IMR-90 (cell line): ENCODE data around the gene ADAM33. TPM values are rescaled to one million over a fixed set of nuclear protein-coding genes. Genes with fewer than 3 reads are reported as not detected.

Experiments used
- ATAC-seq: fragments of 200-7000 bp; cut with Tn5 transposase; 2 replicates; pipeline ENCODE4 v1.9.1; 2020; ENCODE audit warnings: low read depth, mild to moderate bottlenecking, moderate library complexity
- BruUV-seq: library from RNA; stranded (reverse); fragments of 400-500 nt; replicated peaks from 2 replicates; lab custom pipeline; 2021; lab: Mats Ljungman, UMichigan
- CTCF ChIA-PET: fragments of 300-600 bp; formaldehyde crosslinking; extraction: SDS; loops from one replicate; lab custom pipeline; 2021; ENCODE audit warnings: antibody characterized with exemption; lab: Yijun Ruan, JAX
- POLR2A ChIA-PET: fragments of 300-600 bp; sonication (Branson Sonifier 250); formaldehyde crosslinking; loops from one replicate; lab custom pipeline; 2022; ENCODE audit warnings: antibody characterized with exemption; ENCODE audit not compliant: unreplicated experiment; lab: Charles Lee
- DNase-seq: peaks from one replicate; pipeline ENCODE4 v3.0.0; 2013
- H2AFZ ChIP-seq: replicated peaks from 2 replicates; pipeline ENCODE3; 2013; ENCODE audit warnings: low read length, mild to moderate bottlenecking; ENCODE audit not compliant: poor library complexity
- H2AK5ac ChIP-seq: 2 replicates; pipeline ENCODE4 v1.6.1; 2013; ENCODE audit warnings: low read depth, low read length, inconsistent platforms
- H2AK9ac ChIP-seq: replicated peaks from 2 replicates; pipeline ENCODE3; 2013; ENCODE audit warnings: mild to moderate bottlenecking, low read depth, low read length, moderate library complexity; ENCODE audit not compliant: poor library complexity
- H2BK120ac ChIP-seq: 2 replicates; pipeline ENCODE4 v1.6.1; 2013; ENCODE audit warnings: low read depth, low read length, inconsistent platforms
- H2BK15ac ChIP-seq: 3 replicates; pipeline ENCODE4 v1.6.1; 2013; ENCODE audit warnings: low read depth, low read length, inconsistent platforms
- H2BK20ac ChIP-seq: 2 replicates; pipeline ENCODE4 v1.6.1; 2013; ENCODE audit warnings: low read depth, mild to moderate bottlenecking, inconsistent platforms, low read length, moderate library complexity
- H2BK5ac ChIP-seq: 2 replicates; pipeline ENCODE4 v1.6.1; 2013; ENCODE audit warnings: mild to moderate bottlenecking, low read depth, low read length, inconsistent platforms; ENCODE audit not compliant: poor library complexity, severe bottlenecking
- H3K14ac ChIP-seq: replicated peaks from 2 replicates; pipeline ENCODE4 v1.6.1; 2013; ENCODE audit warnings: low read depth, low read length, inconsistent platforms
- H3K18ac ChIP-seq: 2 replicates; pipeline ENCODE4 v1.6.1; 2013; ENCODE audit warnings: low read depth, low read length, control low read depth
- H3K23ac ChIP-seq: 2 replicates; pipeline ENCODE4 v1.6.1; 2013; ENCODE audit warnings: low read depth, low read length, inconsistent platforms
- H3K27ac ChIP-seq: 2 replicates; pipeline ENCODE4 v1.5.1; 2013; ENCODE audit warnings: mild to moderate bottlenecking, control low read depth, low read length; ENCODE audit not compliant: insufficient read depth
- H3K27me3 ChIP-seq: 2 replicates; pipeline ENCODE4 v1.6.1; 2013; ENCODE audit warnings: low read length; ENCODE audit not compliant: control insufficient read depth, insufficient read depth
- H3K36me3 ChIP-seq: 2 replicates; pipeline ENCODE4 v1.6.1; 2013; ENCODE audit warnings: low read length, mixed read lengths; ENCODE audit not compliant: control insufficient read depth, insufficient read depth
- H3K4ac ChIP-seq: 2 replicates; pipeline ENCODE4 v1.6.1; 2013; ENCODE audit warnings: low read depth, low read length, inconsistent platforms
- H3K4me1 ChIP-seq: 2 replicates; pipeline ENCODE4 v1.6.1; 2013; ENCODE audit warnings: low read length, mixed read lengths; ENCODE audit not compliant: control insufficient read depth, insufficient read depth
- H3K4me2 ChIP-seq: 2 replicates; pipeline ENCODE4 v1.6.1; 2013; ENCODE audit warnings: low read depth, mild to moderate bottlenecking, control low read depth, low read length, moderate library complexity
- H3K4me3 ChIP-seq: 2 replicates; pipeline ENCODE4 v1.5.1; 2013; ENCODE audit warnings: low read depth, mild to moderate bottlenecking, control low read depth, low read length, moderate library complexity; ENCODE audit not compliant: insufficient read depth
- H3K56ac ChIP-seq: 2 replicates; pipeline ENCODE4 v1.6.1; 2013; ENCODE audit warnings: low read length, inconsistent platforms; ENCODE audit not compliant: insufficient read depth; ENCODE audit errors: extremely low read depth
- H3K79me1 ChIP-seq, 2 experiments: 2 replicates each; pipeline ENCODE4 v1.6.1; 2013; ENCODE audit warnings: low read length in 2 of 2, inconsistent platforms in 1 of 2, low read depth in 1 of 2
- H3K9ac ChIP-seq: 2 replicates; pipeline ENCODE4 v1.6.1; 2013; ENCODE audit warnings: low read depth, low read length, control low read depth
- H3K9me1 ChIP-seq: 2 replicates; pipeline ENCODE4 v1.6.1; 2013; ENCODE audit warnings: low read length, inconsistent platforms; ENCODE audit not compliant: insufficient read depth
- H3K9me3 ChIP-seq: 2 replicates; pipeline ENCODE4 v1.6.1; 2013; ENCODE audit warnings: low read length; ENCODE audit not compliant: control insufficient read depth, insufficient read depth
- H4K20me1 ChIP-seq: 2 replicates; pipeline ENCODE4 v1.6.1; 2013; ENCODE audit warnings: low read length, inconsistent platforms; ENCODE audit not compliant: insufficient read depth
- H4K5ac ChIP-seq: 2 replicates; pipeline ENCODE4 v1.6.1; 2013; ENCODE audit warnings: mild to moderate bottlenecking, low read depth, low read length, control low read depth
- H4K8ac ChIP-seq, 2 experiments: 2 replicates each; pipeline ENCODE4 v1.6.1; 2013; ENCODE audit warnings: low read depth in 2 of 2, low read length in 2 of 2, control low read depth in 1 of 2, inconsistent platforms in 1 of 2
- H4K91ac ChIP-seq: 2 replicates; pipeline ENCODE4 v1.6.1; 2013; ENCODE audit warnings: low read depth, low read length, inconsistent platforms; ENCODE audit not compliant: insufficient read depth
- BHLHE40 ChIP-seq: fragments of 150-350 bp; IDR thresholded peaks from 2 replicates; pipeline ENCODE4 v1.6.1; 2016; ENCODE audit warnings: mild to moderate bottlenecking, low read depth, low read length
- CEBPB ChIP-seq: IDR thresholded peaks from 2 replicates; pipeline ENCODE4 v1.6.1; 2012; ENCODE audit warnings: low read depth, low read length, improper control_type of control experiment
- CHD1 ChIP-seq: IDR thresholded peaks from 2 replicates; pipeline ENCODE4 v1.6.1; 2012; ENCODE audit warnings: low read depth, low read length, improper control_type of control experiment
- FOS ChIP-seq: fragments of 150-350 bp; IDR thresholded peaks from 2 replicates; pipeline ENCODE4 v1.6.1; 2016; ENCODE audit warnings: low read depth, low read length
- MAFK ChIP-seq: IDR thresholded peaks from 2 replicates; pipeline ENCODE4 v1.6.1; 2012; ENCODE audit warnings: low read depth, low read length, improper control_type of control experiment
- MAZ ChIP-seq: IDR thresholded peaks from 2 replicates; pipeline ENCODE4 v1.6.1; 2012; ENCODE audit warnings: low read depth, mild to moderate bottlenecking, low read length, improper control_type of control experiment, moderate library complexity, borderline replicate concordance
- MXI1 ChIP-seq: IDR thresholded peaks from 2 replicates; pipeline ENCODE4 v1.6.1; 2012; ENCODE audit warnings: low read depth, mild to moderate bottlenecking, low read length, moderate library complexity, borderline replicate concordance
- NFE2L2 ChIP-seq: fragments of 150-350 bp; IDR thresholded peaks from 2 replicates; pipeline ENCODE4 v1.6.1; 2016; ENCODE audit warnings: low read depth, mild to moderate bottlenecking, low read length
- POLR2A ChIP-seq: IDR thresholded peaks from 2 replicates; pipeline ENCODE4 v1.6.1; 2012; ENCODE audit warnings: mild to moderate bottlenecking, low read depth, low read length
- RAD21 ChIP-seq: IDR thresholded peaks from 2 replicates; pipeline ENCODE4 v1.6.1; 2012; ENCODE audit warnings: low read length, improper control_type of control experiment
- RCOR1 ChIP-seq: IDR thresholded peaks from 2 replicates; pipeline ENCODE4 v1.6.1; 2012; ENCODE audit warnings: mild to moderate bottlenecking, low read length, improper control_type of control experiment; ENCODE audit not compliant: insufficient replicate concordance
- RFX5 ChIP-seq: IDR thresholded peaks from 2 replicates; pipeline ENCODE4 v1.8.0; 2012; ENCODE audit warnings: low read depth, mild to moderate bottlenecking, low read length, moderate library complexity
- SMC3 ChIP-seq: fragments of 150-350 bp; IDR thresholded peaks from 2 replicates; pipeline ENCODE4 v1.6.1; 2016; ENCODE audit warnings: low read depth, mild to moderate bottlenecking, antibody characterized with exemption, low read length, moderate library complexity
- WGBS, 2 experiments: methylation state at CpG; one replicate each; pipeline versions ENCODE4 v1.1.5 to v1.1.7; 2013; ENCODE audit warnings: missing lambda C conversion rate in 2 of 2; ENCODE audit not compliant: insufficient read length in 1 of 2; ENCODE audit errors: extremely low coverage in 2 of 2; 5-methylcytosine and 5-hydroxymethylcytosine counted together
- dilution Hi-C: fragments of 300-500 bp; cut with HindIII; formaldehyde crosslinking; loops from one replicate; pipeline ENCODE4 v1.14.3; 2018; ENCODE audit warnings: low sequenced_read_pairs; ENCODE audit not compliant: unreplicated experiment
- in situ Hi-C: fragments of 300-500 bp; cut with MboI; formaldehyde crosslinking; loops from 3 replicates; pipeline ENCODE4 v1.14.3; 2019; ENCODE audit warnings: low sequenced_read_pairs, inconsistent platforms, mixed read lengths
- intact Hi-C: fragments of 100-400 bp; cut with micrococcal nuclease; formaldehyde crosslinking; loops from 2 replicates; pipeline ENCODE4 v1.10.0; 2022
- polyA plus RNA-seq, 3 experiments: library from polyadenylated mRNA; depleted of rRNA; stranded (reverse); fragments of >200 nt; gene quantifications; 2 replicates each; pipeline ENCODE4 v1.2.3, GENCODE V29; 2012; ENCODE audit warnings: low replicate concordance in 1 of 3
- total RNA-seq: library from RNA; depleted of rRNA; stranded (reverse); fragments of >200 nt; gene quantifications from 2 replicates; pipeline ENCODE4 v1.2.3, GENCODE V29; 2012
- TF ChIP-seq, protein P1 (sequence below): fragments of 150-350 bp; IDR thresholded peaks from 2 replicates; pipeline ENCODE4 v1.6.1; 2016; ENCODE audit warnings: low read depth, mild to moderate bottlenecking, low read length, moderate library complexity, borderline replicate concordance
- TF ChIP-seq, protein P2 (sequence below): conservative IDR thresholded peaks from 2 replicates; pipeline ENCODE4 v1.5.1; 2012; ENCODE audit warnings: mild to moderate bottlenecking, low read depth, low read length, improper control_type of control experiment

The ADAM33 gene
- total and polyA plus RNA-seq, 2 of the 4 experiments (the other 2 are of a cell fraction): 0.18 to 1.7 TPM

GRCh38 chr20:3631534-3631933 lies 50.3 kb downstream of the ADAM33 start:
- no CpG with 5 or more reads among the region's 5 CpGs for WGBS, 2 experiments
- H3K4ac ChIP-seq: no peak overlapping the region
- H3K36me3 ChIP-seq: peaks cover 8% of the 10 kb centered on the region
- H3K79me1 ChIP-seq: no peaks in the 10 kb centered on the region
- no peak overlapping the region for H2BK5ac ChIP-seq
- H3K27ac ChIP-seq: no peak overlapping the region
- TF ChIP-seq SMC3 (no peak), RCOR1 (no peak), RAD21 (no peak), RFX5 (no peak), CEBPB (no peak), BHLHE40 (no peak), FOS (no peak), POLR2A (no peak), NFE2L2 (no peak), MAFK (no peak), MXI1 (no peak), MAZ (no peak), CHD1 (no peak)
- TF ChIP-seq, protein P1, sequence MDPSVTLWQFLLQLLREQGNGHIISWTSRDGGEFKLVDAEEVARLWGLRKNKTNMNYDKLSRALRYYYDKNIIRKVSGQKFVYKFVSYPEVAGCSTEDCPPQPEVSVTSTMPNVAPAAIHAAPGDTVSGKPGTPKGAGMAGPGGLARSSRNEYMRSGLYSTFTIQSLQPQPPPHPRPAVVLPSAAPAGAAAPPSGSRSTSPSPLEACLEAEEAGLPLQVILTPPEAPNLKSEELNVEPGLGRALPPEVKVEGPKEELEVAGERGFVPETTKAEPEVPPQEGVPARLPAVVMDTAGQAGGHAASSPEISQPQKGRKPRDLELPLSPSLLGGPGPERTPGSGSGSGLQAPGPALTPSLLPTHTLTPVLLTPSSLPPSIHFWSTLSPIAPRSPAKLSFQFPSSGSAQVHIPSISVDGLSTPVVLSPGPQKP: no peak
- TF ChIP-seq, protein P2, sequence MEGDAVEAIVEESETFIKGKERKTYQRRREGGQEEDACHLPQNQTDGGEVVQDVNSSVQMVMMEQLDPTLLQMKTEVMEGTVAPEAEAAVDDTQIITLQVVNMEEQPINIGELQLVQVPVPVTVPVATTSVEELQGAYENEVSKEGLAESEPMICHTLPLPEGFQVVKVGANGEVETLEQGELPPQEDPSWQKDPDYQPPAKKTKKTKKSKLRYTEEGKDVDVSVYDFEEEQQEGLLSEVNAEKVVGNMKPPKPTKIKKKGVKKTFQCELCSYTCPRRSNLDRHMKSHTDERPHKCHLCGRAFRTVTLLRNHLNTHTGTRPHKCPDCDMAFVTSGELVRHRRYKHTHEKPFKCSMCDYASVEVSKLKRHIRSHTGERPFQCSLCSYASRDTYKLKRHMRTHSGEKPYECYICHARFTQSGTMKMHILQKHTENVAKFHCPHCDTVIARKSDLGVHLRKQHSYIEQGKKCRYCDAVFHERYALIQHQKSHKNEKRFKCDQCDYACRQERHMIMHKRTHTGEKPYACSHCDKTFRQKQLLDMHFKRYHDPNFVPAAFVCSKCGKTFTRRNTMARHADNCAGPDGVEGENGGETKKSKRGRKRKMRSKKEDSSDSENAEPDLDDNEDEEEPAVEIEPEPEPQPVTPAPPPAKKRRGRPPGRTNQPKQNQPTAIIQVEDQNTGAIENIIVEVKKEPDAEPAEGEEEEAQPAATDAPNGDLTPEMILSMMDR: no peak
- no peaks in the 10 kb centered on the region for H3K4me1 ChIP-seq
- peaks cover 2% of the 10 kb centered on the region for H3K9me1 ChIP-seq
- H3K23ac ChIP-seq: no peak overlapping the region
- H3K18ac ChIP-seq: no peak overlapping the region
- CTCF ChIA-PET: no interaction called here
- POLR2A ChIA-PET: no interaction called here
- no peak overlapping the region for H2AK9ac ChIP-seq
- no peak overlapping the region for H2AK5ac ChIP-seq
- no peak overlapping the region for H3K4me3 ChIP-seq
- no peak overlapping the region for H2BK15ac ChIP-seq
- H4K20me1 ChIP-seq: no peaks in the 10 kb centered on the region
- no peak overlapping the region for H3K56ac ChIP-seq
- H3K14ac ChIP-seq: no peak overlapping the region
- dilution Hi-C loops: no loop called here
- no TSS peak for BruUV-seq
- H3K9ac ChIP-seq: no peak overlapping the region
- no peak overlapping the region for H2BK120ac ChIP-seq
- DNase-seq (no peak), ATAC-seq (no peak)
- no peak overlapping the region for H4K91ac ChIP-seq
- intact Hi-C loops: no loop called here
- no peaks in the 10 kb centered on the region for H3K27me3 ChIP-seq
- in situ Hi-C loops: no loop called here
- H2AFZ ChIP-seq: no peak overlapping the region
- H3K9me3 ChIP-seq: no peaks in the 10 kb centered on the region
- H4K5ac ChIP-seq: no peak overlapping the region
- H4K8ac ChIP-seq: no peak overlapping the region
- no peak overlapping the region for H3K4me2 ChIP-seq
- H2BK20ac ChIP-seq: no peak overlapping the region
